Measurements from ENCODE around the gene CDKN2B-AS1.

- no peak for TF ChIP-seq CTCF (IDR thresholded peaks at IDR 0.05)
- no peak for TF ChIP-seq POLR2A (IDR thresholded peaks at IDR 0.05)
Measured at GRCh38 chr9:22033012-22033630, 38.5 kb downstream of the CDKN2B-AS1 start.

Measured in Peyer's patch (tissue), 4 donors.